GM12878 (cell line): Measurements from ENCODE around the gene IL16. TPM values are rescaled to one million over a fixed set of nuclear protein-coding genes. Genes with fewer than 3 reads are reported as not detected.

Experiments
- ASH2L ChIP-seq: fragments of 300-600, 200-600 bp; sonication (generic); IDR thresholded peaks from 2 replicates; pipeline ENCODE4 v1.6.1; 2017; ENCODE audit warnings: low read depth, mild to moderate bottlenecking, borderline replicate concordance
- ATF3 ChIP-seq: IDR thresholded peaks from 2 replicates; pipeline ENCODE4 v1.6.1; 2011; ENCODE audit warnings: low read depth, mild to moderate bottlenecking, low read length, moderate library complexity, borderline replicate concordance; ENCODE audit errors: extremely low read depth
- CEBPB ChIP-seq, 2 experiments: fragments of 150-350 bp in 1 of 2; IDR thresholded peaks; 2 replicates each; pipeline ENCODE4 v1.6.1; 2012 to 2014; ENCODE audit warnings: low read depth in 2 of 2, low read length in 2 of 2, borderline replicate concordance in 1 of 2, inconsistent platforms in 1 of 2
- E4F1 ChIP-seq: fragments of 450-650 bp; IDR thresholded peaks from 2 replicates; pipeline ENCODE4 v1.6.1; 2018; ENCODE audit warnings: borderline replicate concordance, mild to moderate bottlenecking; ENCODE audit not compliant: partially characterized antibody
- GABPA ChIP-seq: IDR thresholded peaks from 2 replicates; pipeline ENCODE4 v1.6.1; 2014; ENCODE audit warnings: antibody characterized with exemption, low read depth, mild to moderate bottlenecking, inconsistent platforms
- HDAC6 ChIP-seq: fragments of 200-600 bp; sonication (generic); IDR thresholded peaks from one replicate; pipeline ENCODE4 v1.8.0; 2017; ENCODE audit warnings: antibody characterized with exemption; ENCODE audit not compliant: unreplicated experiment
- HSF1 ChIP-seq: fragments of 150-350 bp; IDR thresholded peaks from 2 replicates; pipeline ENCODE4 v1.6.1; 2014; ENCODE audit warnings: mild to moderate bottlenecking, low read depth, low read length
- IKZF2 ChIP-seq, 2 experiments: fragments of 450-650 bp; IDR thresholded peaks; 2 replicates each; pipeline ENCODE4 v1.6.1; 2017; ENCODE audit warnings: mild to moderate bottlenecking in 2 of 2, moderate library complexity in 2 of 2
- KDM1A ChIP-seq: fragments of 200-600 bp; sonication (generic); IDR thresholded peaks from 2 replicates; pipeline ENCODE4 v1.6.1; 2016; ENCODE audit warnings: borderline replicate concordance
- LARP7 ChIP-seq: fragments of 450-650 bp; IDR thresholded peaks from 2 replicates; pipeline ENCODE4 v1.6.1; 2017; ENCODE audit warnings: mild to moderate bottlenecking
- MTA2 ChIP-seq: fragments of 450-650 bp; IDR thresholded peaks from 2 replicates; pipeline ENCODE4 v1.6.1; 2016; ENCODE audit warnings: low read depth, mild to moderate bottlenecking, moderate library complexity
- MXI1 ChIP-seq: fragments of 150-350 bp; IDR thresholded peaks from 2 replicates; pipeline ENCODE4 v1.6.1; 2011; ENCODE audit warnings: low read depth, mild to moderate bottlenecking, inconsistent platforms, low read length, improper control_type of control experiment
- NBN ChIP-seq: fragments of 450-650 bp; IDR thresholded peaks from 2 replicates; pipeline ENCODE4 v1.6.1; 2016
- NFIC ChIP-seq: IDR thresholded peaks from 2 replicates; pipeline ENCODE4 v1.6.1; 2012; ENCODE audit warnings: low read depth, mild to moderate bottlenecking, inconsistent platforms, low read length, moderate library complexity
- PBX3 ChIP-seq: IDR thresholded peaks from 2 replicates; pipeline ENCODE4 v1.6.1; 2011; ENCODE audit warnings: mild to moderate bottlenecking, low read depth, low read length, moderate library complexity; ENCODE audit not compliant: insufficient replicate concordance
- RB1 ChIP-seq: fragments of 450-650 bp; formaldehyde crosslinking; IDR thresholded peaks from 2 replicates; pipeline ENCODE4 v1.6.1; 2017; ENCODE audit warnings: mild to moderate bottlenecking, borderline replicate concordance
- TBL1XR1 ChIP-seq: IDR thresholded peaks from 2 replicates; pipeline ENCODE4 v1.6.1; 2012; ENCODE audit warnings: low read depth, low read length, improper control_type of control experiment
- USF1 ChIP-seq: IDR thresholded peaks from 2 replicates; pipeline ENCODE4 v1.6.1; 2011; ENCODE audit warnings: borderline replicate concordance, low read depth, mild to moderate bottlenecking, moderate library complexity, mixed read lengths, low read length; ENCODE audit not compliant: insufficient read depth; ENCODE audit errors: extremely low read length
- USF2 ChIP-seq: IDR thresholded peaks from 2 replicates; pipeline ENCODE4 v1.6.1; 2011; ENCODE audit warnings: low read depth, low read length, improper control_type of control experiment, borderline replicate concordance
- WRNIP1 ChIP-seq: IDR thresholded peaks from 2 replicates; pipeline ENCODE4 v1.6.1; 2011; ENCODE audit warnings: low read depth, low read length, improper control_type of control experiment, borderline replicate concordance
- ZNF24 ChIP-seq: fragments of 450-650 bp; IDR thresholded peaks from 2 replicates; pipeline ENCODE4 v1.6.1; 2017; ENCODE audit warnings: antibody characterized with exemption, mild to moderate bottlenecking
- ZZZ3 ChIP-seq: IDR thresholded peaks from 2 replicates; pipeline ENCODE4 v1.6.1; 2011; ENCODE audit warnings: low read depth; ENCODE audit not compliant: control insufficient read depth, insufficient read length
- polyA plus RNA-seq, 11 experiments: library from polyadenylated mRNA; depleted of rRNA in 4 of 11; unstranded in 6 of 11; stranded (reverse) in 5 of 11; fragments of >200 nt; fragmentation: Nextera tagmentation in 4 of 11; fragmentation: Illumina TruSeq in 1 of 11; extraction: Ambion mirVana in 4 of 11; extraction: Trizol in 1 of 11; gene quantifications; 1 replicate in 1 of 11; 2 replicates in 10 of 11; pipeline versions ENCODE4 v1.2.1 to v1.2.3, GENCODE V29; 2011 to 2016; ENCODE audit warnings: inconsistent platforms in 2 of 11, missing spikeins in 2 of 11, low read depth in 1 of 11
- total RNA-seq, 4 experiments: library from RNA; depleted of rRNA in 3 of 4; stranded (reverse); fragments of >200 nt in 3 of 4; fragmentation: Illumina TruSeq in 1 of 4; extraction: Trizol in 1 of 4; gene quantifications; 2 replicates each; pipeline versions ENCODE4 v1.2.1 to v1.2.3, GENCODE V29; 2013 to 2021

Gene IL16
- total and polyA plus RNA-seq, 10 of the 15 experiments (the other 5 are each of a cell fraction or from before 2014, with no cell fraction given): 21.7 to 206 (median 44.5) TPM

GRCh38 chr15:81293728-81294515 is 97.2 kb downstream of the IL16 start (continued):
- TF ChIP-seq ZZZ3: no peak
- no peak for TF ChIP-seq NFIC
- no peak for TF ChIP-seq GABPA
- TF ChIP-seq ZNF24: no peak
- peak; percentile 86 for TF ChIP-seq PBX3
- TF ChIP-seq USF2: peak; percentile 10; the same call in 1 of the 2 replicates
- no peak for TF ChIP-seq WRNIP1
- TF ChIP-seq MTA2: peak; percentile 96
- no peak for TF ChIP-seq HDAC6
- TF ChIP-seq HSF1: no peak
- TF ChIP-seq KDM1A: no peak
- peak; percentile 91 for TF ChIP-seq TBL1XR1
- TF ChIP-seq CEBPB (IDR thresholded peaks at IDR 0.05; ENCODE audit: borderline replicate concordance in 1 of 2, low read depth in 2 of 2, low read length in 2 of 2): peak in 1 of 2 experiments; percentile 35; a peak in 1 of 4 replicates
- no peak for TF ChIP-seq ATF3
- peak; percentile 76; the same call in 1 of the 2 replicates for TF ChIP-seq LARP7
- peak; percentile 71 for TF ChIP-seq MXI1
- TF ChIP-seq RB1: no peak; the same call in 1 of the 2 replicates
- peak; percentile 97 for TF ChIP-seq NBN
- TF ChIP-seq USF1: no peak
- peak; percentile 96 to 97 for TF ChIP-seq IKZF2 (IDR thresholded peaks at IDR 0.05)
- TF ChIP-seq E4F1: peak; percentile 46
- TF ChIP-seq ASH2L: no peak
